NAMALWA (cell line): ENCODE results near the gene EPHB4.

Source experiments
- DNase-seq: peaks from one replicate; pipeline ENCODE4 v3.0.0-alpha.2; 2015; ENCODE audit warnings: low spot score

The EPHB4 gene

GRCh38 chr7:100854146-100854895 lies 27.0 kb upstream of the EPHB4 start:
- no peak for DNase-seq

GRCh38 chr7:100852048-100852872 lies 24.9 kb upstream of the EPHB4 start, which contains the start of gene SLC12A9:
SLC12A9 (plus strand) TSS chr7:100852713; CDS start chr7:100854198, 1,485 bp downstream.
- DNase-seq, result peak; percentile 93

GRCh38 chr7:100847360-100847759 lies 20.0 kb upstream of the EPHB4 start:
- DNase-seq, result no peak

- no peak for DNase-seq
These were observed 13.3 kb upstream of the EPHB4 start for GRCh38 chr7:100840470-100841100.

- DNase-seq, result no peak
These were observed 12.0 kb upstream of the EPHB4 start for GRCh38 chr7:100839361-100839760.

GRCh38 chr7:100837099-100837836 lies 9.9 kb upstream of the EPHB4 start:
- no peak for DNase-seq

- no peak for DNase-seq
These were observed 9.4 kb upstream of the EPHB4 start for GRCh38 chr7:100836812-100837098.

GRCh38 chr7:100835903-100836811 lies 8.8 kb upstream of the EPHB4 start:
- DNase-seq, result no peak

GRCh38 chr7:100832281-100832633 lies 4.9 kb upstream of the EPHB4 start:
- DNase-seq, result no peak

GRCh38 chr7:100830396-100830795 lies 3.1 kb upstream of the EPHB4 start:
- no peak for DNase-seq

- no peak for DNase-seq
These were observed 1.9 kb upstream of the EPHB4 start for GRCh38 chr7:100829150-100829716.

GRCh38 chr7:100826514-100827329 lies 601 bp downstream of the EPHB4 start:
- no peak for DNase-seq

GRCh38 chr7:100825751-100826513 lies 1.4 kb downstream of the EPHB4 start:
- peak; percentile 44 for DNase-seq

- DNase-seq, result no peak
These were observed 2.1 kb downstream of the EPHB4 start for GRCh38 chr7:100825215-100825671.

GRCh38 chr7:100824499-100825214 lies 2.7 kb downstream of the EPHB4 start:
- DNase-seq, result no peak

GRCh38 chr7:100823534-100823933 lies 3.8 kb downstream of the EPHB4 start:
- no peak for DNase-seq

GRCh38 chr7:100823140-100823525 lies 4.2 kb downstream of the EPHB4 start:
- DNase-seq, result no peak
